Endothelial cell of umbilical vein (primary cell): ENCODE results near the gene CPNE5. TPM values are rescaled to one million over a fixed set of nuclear protein-coding genes. Genes with fewer than 3 reads are reported as not detected.

Experiments
- BruUV-seq: library from RNA; stranded (reverse); fragments of 400-500 nt; replicated peaks from 2 replicates; lab custom pipeline; 2021; lab: Mats Ljungman, UMichigan
- CTCF ChIA-PET: fragments of 300-600, 350-600 bp; sonication (Branson Sonifier 250); formaldehyde crosslinking; loops from one replicate; lab custom pipeline; 2021; ENCODE audit warnings: antibody characterized with exemption, inconsistent platforms; lab: Charles Lee
- POLR2A ChIA-PET: fragments of 300-600, 350-600 bp; sonication (Branson Sonifier 250); formaldehyde crosslinking; loops from one replicate; lab custom pipeline; 2021; ENCODE audit warnings: antibody characterized with exemption, inconsistent platforms; lab: Charles Lee
- DNase-seq: peaks from one replicate; pipeline ENCODE4 v3.0.0-alpha.2; 2011; ENCODE audit warnings: low read depth, low spot score
- FAIRE-seq: peaks from 2 replicates; lab custom pipeline; 2011; peaks lifted over from hg19 to GRCh38; lab: Jason Lieb, UNC
- H2AFZ ChIP-seq: 2 replicates; pipeline ENCODE4 v1.6.0; 2012; ENCODE audit warnings: low read depth, low read length, control low read depth, inconsistent platforms
- H3K27ac ChIP-seq: 2 replicates; pipeline ENCODE4 v1.5.1; 2011; ENCODE audit warnings: low read depth, mild to moderate bottlenecking, control low read depth, low read length, moderate library complexity; ENCODE audit not compliant: insufficient read depth
- H3K27me3 ChIP-seq, 2 experiments: 2 replicates each; pipeline versions ENCODE4 v1.6.0 to v1.6.1; 2011; ENCODE audit warnings: low read length in 2 of 2, mixed read lengths in 1 of 2; ENCODE audit not compliant: control insufficient read depth in 2 of 2, insufficient read depth in 2 of 2
- H3K36me3 ChIP-seq, 2 experiments: 2 replicates in 1 of 2; 3 replicates in 1 of 2; pipeline ENCODE4 v1.5.1; 2011; ENCODE audit warnings: low read length in 2 of 2, mild to moderate bottlenecking in 1 of 2, moderate library complexity in 1 of 2; ENCODE audit not compliant: control insufficient read depth in 2 of 2, insufficient read depth in 2 of 2; ENCODE audit errors: extremely low read depth in 1 of 2
- H3K4me1 ChIP-seq: 3 replicates; pipeline ENCODE4 v1.5.1; 2011; ENCODE audit warnings: mild to moderate bottlenecking, low read length; ENCODE audit not compliant: control insufficient read depth, insufficient read depth; ENCODE audit errors: extremely low read depth
- H3K4me2 ChIP-seq: 2 replicates; pipeline ENCODE4 v1.6.1; 2011; ENCODE audit warnings: low read length, control low read depth, mixed read lengths; ENCODE audit not compliant: insufficient read depth
- H3K4me3 ChIP-seq, 3 experiments: fragments of 200-600 bp in 1 of 3; sonication (generic), shearing (Covaris generic) in 1 of 3; replicated peaks in 1 of 3; 2 replicates each; pipeline ENCODE4 v1.5.1; 2011 to 2016; ENCODE audit warnings: control low read depth in 3 of 3, low read length in 3 of 3, mild to moderate bottlenecking in 2 of 3, inconsistent platforms in 1 of 3, low read depth in 1 of 3, moderate library complexity in 1 of 3; ENCODE audit not compliant: insufficient read depth in 1 of 3
- H3K79me2 ChIP-seq: 2 replicates; pipeline ENCODE4 v1.6.0; 2012; ENCODE audit warnings: low read length, inconsistent platforms; ENCODE audit not compliant: control insufficient read depth, insufficient read depth
- H3K9ac ChIP-seq: replicated peaks from 2 replicates; pipeline ENCODE3; 2011; ENCODE audit warnings: low read length, control low read depth; ENCODE audit not compliant: insufficient read depth; ENCODE audit errors: extremely low read depth
- H3K9me1 ChIP-seq: replicated peaks from 3 replicates; pipeline ENCODE4 v1.6.0; 2011; ENCODE audit warnings: mild to moderate bottlenecking, low read length; ENCODE audit not compliant: control insufficient read depth, insufficient read depth; ENCODE audit errors: extremely low read depth
- H3K9me3 ChIP-seq: replicated peaks from 2 replicates; pipeline ENCODE4 v1.5.1; 2012; ENCODE audit warnings: low read length, inconsistent platforms; ENCODE audit not compliant: control insufficient read depth, insufficient read depth
- H4K20me1 ChIP-seq: replicated peaks from 2 replicates; pipeline ENCODE3; 2011; ENCODE audit warnings: mild to moderate bottlenecking, low read length; ENCODE audit not compliant: control insufficient read depth, insufficient read depth; ENCODE audit errors: extremely low read depth
- EZH2 ChIP-seq: IDR thresholded peaks from 2 replicates; pipeline ENCODE4 v1.6.1; 2012; ENCODE audit warnings: borderline replicate concordance, low read depth, mild to moderate bottlenecking, moderate library complexity, low read length, inconsistent platforms; ENCODE audit not compliant: severe bottlenecking
- FOS ChIP-seq: IDR thresholded peaks from 2 replicates; pipeline ENCODE4 v1.6.1; 2011; ENCODE audit warnings: mild to moderate bottlenecking, low read length, moderate library complexity, borderline replicate concordance; ENCODE audit not compliant: insufficient read depth
- MYC ChIP-seq: IDR thresholded peaks from one replicate; pipeline ENCODE4 v1.6.1; 2011; ENCODE audit warnings: mild to moderate bottlenecking, low read depth, low read length
- POLR2AphosphoS5 ChIP-seq: IDR thresholded peaks from 2 replicates; pipeline ENCODE4 v1.6.1; 2012; ENCODE audit warnings: low read depth, mild to moderate bottlenecking, control low read depth, low read length, moderate library complexity; ENCODE audit not compliant: insufficient read depth
- dilution Hi-C: fragments of 300-500 bp; cut with MboI; formaldehyde crosslinking; loops from one replicate; pipeline ENCODE4 v1.15.0; 2019; ENCODE audit warnings: low sequenced_read_pairs; ENCODE audit not compliant: extremely low pct_ligation_motif_present
- intact Hi-C: fragments of 100-400 bp; cut with micrococcal nuclease; formaldehyde crosslinking; loops from one replicate; pipeline ENCODE4 v1.10.0; 2022
- polyA plus RNA-seq, 4 experiments: library from polyadenylated mRNA; depleted of rRNA in 3 of 4; stranded (reverse) in 3 of 4; unstranded in 1 of 4; fragments of >200 nt; gene quantifications; 2 replicates each; pipeline versions ENCODE4 v1.2.1 to v1.2.3, GENCODE V29; 2011 to 2012; ENCODE audit warnings: missing spikeins in 1 of 4
- total RNA-seq: library from RNA; stranded (reverse); gene quantifications from 2 replicates; pipeline ENCODE4 v1.2.3, GENCODE V29; 2021
- TF ChIP-seq, protein P1 (sequence below): IDR thresholded peaks from 2 replicates; pipeline ENCODE4 v1.6.1; 2011; ENCODE audit not compliant: insufficient read depth, insufficient read length
- TF ChIP-seq, protein P2 (sequence below), 2 donors: IDR thresholded peaks; 1 replicate in 1 of 2; 2 replicates in 1 of 2; pipeline ENCODE4 v1.5.1; 2011; ENCODE audit warnings: low read length in 2 of 2, mild to moderate bottlenecking in 2 of 2, moderate library complexity in 2 of 2, control low read depth in 1 of 2, inconsistent platforms in 1 of 2, low read depth in 1 of 2; ENCODE audit not compliant: insufficient read depth in 1 of 2; ENCODE audit errors: extremely low read depth in 1 of 2

CPNE5 gene
- total and polyA plus RNA-seq, 2 donors (not counting 3 experiments of a cell fraction or from before 2014, with no cell fraction given): 18.8 to 49.4 TPM

DNA sequence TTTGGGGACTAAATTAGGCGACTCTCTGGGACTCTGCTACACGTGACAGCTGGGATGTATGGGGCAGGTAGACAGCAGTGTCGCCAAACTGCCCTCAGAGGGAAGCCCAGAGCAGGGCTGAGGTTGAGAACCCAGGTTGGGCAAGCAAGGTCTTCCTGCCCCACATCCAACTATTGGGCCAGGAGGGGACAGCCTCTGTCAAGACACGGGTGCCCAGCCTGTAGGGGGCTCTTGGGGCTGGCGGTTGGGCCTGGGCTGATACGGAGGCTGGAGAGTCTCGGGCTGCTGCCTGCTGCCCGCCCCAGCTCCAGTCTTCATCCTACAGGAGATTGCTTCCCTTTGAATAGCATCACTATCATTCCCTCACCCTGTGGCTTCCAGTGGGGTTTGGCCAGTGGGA lies 33.3 kb downstream of the CPNE5 start:
- no peak for TF ChIP-seq EZH2
- TF ChIP-seq, protein P1, sequence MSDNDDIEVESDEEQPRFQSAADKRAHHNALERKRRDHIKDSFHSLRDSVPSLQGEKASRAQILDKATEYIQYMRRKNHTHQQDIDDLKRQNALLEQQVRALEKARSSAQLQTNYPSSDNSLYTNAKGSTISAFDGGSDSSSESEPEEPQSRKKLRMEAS: no peak
- no peak for TF ChIP-seq POLR2AphosphoS5
- TF ChIP-seq FOS: no peak
- no peak for TF ChIP-seq MYC
- TF ChIP-seq, protein P2, sequence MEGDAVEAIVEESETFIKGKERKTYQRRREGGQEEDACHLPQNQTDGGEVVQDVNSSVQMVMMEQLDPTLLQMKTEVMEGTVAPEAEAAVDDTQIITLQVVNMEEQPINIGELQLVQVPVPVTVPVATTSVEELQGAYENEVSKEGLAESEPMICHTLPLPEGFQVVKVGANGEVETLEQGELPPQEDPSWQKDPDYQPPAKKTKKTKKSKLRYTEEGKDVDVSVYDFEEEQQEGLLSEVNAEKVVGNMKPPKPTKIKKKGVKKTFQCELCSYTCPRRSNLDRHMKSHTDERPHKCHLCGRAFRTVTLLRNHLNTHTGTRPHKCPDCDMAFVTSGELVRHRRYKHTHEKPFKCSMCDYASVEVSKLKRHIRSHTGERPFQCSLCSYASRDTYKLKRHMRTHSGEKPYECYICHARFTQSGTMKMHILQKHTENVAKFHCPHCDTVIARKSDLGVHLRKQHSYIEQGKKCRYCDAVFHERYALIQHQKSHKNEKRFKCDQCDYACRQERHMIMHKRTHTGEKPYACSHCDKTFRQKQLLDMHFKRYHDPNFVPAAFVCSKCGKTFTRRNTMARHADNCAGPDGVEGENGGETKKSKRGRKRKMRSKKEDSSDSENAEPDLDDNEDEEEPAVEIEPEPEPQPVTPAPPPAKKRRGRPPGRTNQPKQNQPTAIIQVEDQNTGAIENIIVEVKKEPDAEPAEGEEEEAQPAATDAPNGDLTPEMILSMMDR (IDR thresholded peaks at IDR 0.05; ENCODE audit: extremely low read depth in 1 of 2, insufficient read depth in 1 of 2, low read depth in 1 of 2, low read length in 2 of 2): no peak
- dilution Hi-C loops (no loop called here), intact Hi-C loops (no loop called here)
- H3K27ac ChIP-seq: no peak overlapping the region
- FAIRE-seq (no peak), DNase-seq (no peak)
- no peaks in the 10 kb centered on the region for H3K36me3 ChIP-seq
- no peak overlapping the region for H3K4me2 ChIP-seq
- POLR2A ChIA-PET: no interaction called here
- no peak overlapping the region for H3K9ac ChIP-seq
- H3K79me2 ChIP-seq: no peaks in the 10 kb centered on the region
- H3K9me3 ChIP-seq: no peaks in the 10 kb centered on the region
- peaks cover 9% of the 10 kb centered on the region for H3K4me1 ChIP-seq
- H3K4me3 ChIP-seq: no peak overlapping the region
- CTCF ChIA-PET: interaction anchor here (1.2 to 3.0 kb wide), 4 partner anchors 23 to 46 kb away, joined by 3 to 14 read pairs (median 6); no protein-coding TSS in a partner anchor
- H3K9me1 ChIP-seq: no peaks in the 10 kb centered on the region
- no TSS peak for BruUV-seq
- H3K27me3 ChIP-seq: no peaks in the 10 kb centered on the region
- no peak overlapping the region for H2AFZ ChIP-seq
- H4K20me1 ChIP-seq: no peaks in the 10 kb centered on the region
